SW 1271 (cell line): ENCODE data around the gene SPRR2D.
"Not testable (repeated sequence)": the region's sequence is repeated elsewhere in the genome, so short reads cannot be mapped to it uniquely, and the experiment has no call there.

Experiments used
- DNase-seq, 2 experiments: peaks; one replicate each; lab custom pipeline; 2025; lab: John Stamatoyannopoulos, UW

SPRR2D gene

GRCh38 chr1:153011235-153011758 lies 29.6 kb downstream of the SPRR2D start:
- DNase-seq = not testable (repeated sequence)

- DNase-seq = no peak
Observed at GRCh38 chr1:153001382-153001781, 39.5 kb downstream of the SPRR2D start, which contains the start of gene SPRR3. Gene SPRR3 (plus strand): TSS chr1:153001749. CDS start chr1:153003021, 1,272 bp downstream.

GRCh38 chr1:153000294-153000693 lies 40.6 kb downstream of the SPRR2D start:
- DNase-seq = no peak

GRCh38 chr1:152999818-153000217 lies 41.1 kb downstream of the SPRR2D start:
- DNase-seq = no peak

GRCh38 chr1:152998476-152998875 lies 42.4 kb downstream of the SPRR2D start:
- DNase-seq = no peak

GRCh38 chr1:152997901-152998300 lies 43.0 kb downstream of the SPRR2D start:
- no peak for DNase-seq

GRCh38 chr1:152996633-152997400 lies 44.1 kb downstream of the SPRR2D start:
- no peak for DNase-seq

GRCh38 chr1:152995842-152996241 lies 45.1 kb downstream of the SPRR2D start:
- no peak for DNase-seq

- DNase-seq = no peak
Observed at GRCh38 chr1:152993186-152993585, 47.7 kb downstream of the SPRR2D start.
